CD4-positive, alpha-beta T cell treated with Interleukin-17A for 1 hour (primary cell): ENCODE measurements around the gene SNX6.
"Not testable (repeated sequence)": the region's sequence is repeated elsewhere in the genome, so short reads cannot be mapped to it uniquely, and the experiment has no call there.

ENCODE experiments used
- DNase-seq: peaks from one replicate; pipeline ENCODE4 v3.0.0-alpha.2; 2020

Gene SNX6

GRCh38 chr14:34629657-34630529 lies at the start of gene SNX6:
TSS of gene SNX6 (minus strand) at chr14:34630148. CDS start at chr14:34630116, 32 bp downstream.
- DNase-seq: peak; percentile 86

- no peak for DNase-seq
Observed at GRCh38 chr14:34678735-34679134, 48.8 kb upstream of the SNX6 start.

- DNase-seq: no peak
Observed at GRCh38 chr14:34678306-34678705, 48.4 kb upstream of the SNX6 start.

- no peak for DNase-seq
Observed at GRCh38 chr14:34676516-34677211, 46.7 kb upstream of the SNX6 start.

GRCh38 chr14:34673702-34674101 lies 43.8 kb upstream of the SNX6 start:
- no peak for DNase-seq

- no peak for DNase-seq
Observed at GRCh38 chr14:34671716-34672115, 41.8 kb upstream of the SNX6 start.

- no peak for DNase-seq
Observed at GRCh38 chr14:34668111-34668510, 38.2 kb upstream of the SNX6 start.

- no peak for DNase-seq
Observed at GRCh38 chr14:34667007-34667406, 37.1 kb upstream of the SNX6 start.

- peak; percentile 50 for DNase-seq
Observed at GRCh38 chr14:34665785-34666435, 36.0 kb upstream of the SNX6 start.

GRCh38 chr14:34662561-34663088 lies 32.7 kb upstream of the SNX6 start:
- no peak for DNase-seq

- no peak for DNase-seq
Observed at GRCh38 chr14:34660796-34661195, 30.8 kb upstream of the SNX6 start.

GRCh38 chr14:34655959-34656358 lies 26.0 kb upstream of the SNX6 start:
- DNase-seq: no peak

GRCh38 chr14:34653073-34653472 lies 23.1 kb upstream of the SNX6 start:
- DNase-seq: not testable (repeated sequence)

GRCh38 chr14:34652348-34652747 lies 22.4 kb upstream of the SNX6 start:
- not testable (repeated sequence) for DNase-seq

GRCh38 chr14:34650786-34651584 lies 21.0 kb upstream of the SNX6 start:
- no peak for DNase-seq

GRCh38 chr14:34650006-34650405 lies 20.1 kb upstream of the SNX6 start:
- not testable (repeated sequence) for DNase-seq

- no peak for DNase-seq
Observed at GRCh38 chr14:34649344-34649743, 19.4 kb upstream of the SNX6 start.

GRCh38 chr14:34646570-34647255 lies 16.8 kb upstream of the SNX6 start:
- DNase-seq: no peak

GRCh38 chr14:34643361-34643760 lies 13.4 kb upstream of the SNX6 start:
- DNase-seq: no peak

- no peak for DNase-seq
Observed at GRCh38 chr14:34642595-34642994, 12.6 kb upstream of the SNX6 start.

- DNase-seq: no peak
Observed at GRCh38 chr14:34640826-34641225, 10.9 kb upstream of the SNX6 start.

- not testable (repeated sequence) for DNase-seq
Observed at GRCh38 chr14:34634360-34634771, 4.4 kb upstream of the SNX6 start.
